ENCODE data around the gene GPC5. TPM values are rescaled to one million over a fixed set of nuclear protein-coding genes. Genes with fewer than 3 reads are reported as not detected.

The GPC5 gene
- total RNA-seq, 1 experiment from 2014 or later = 0.07 TPM

DNA sequence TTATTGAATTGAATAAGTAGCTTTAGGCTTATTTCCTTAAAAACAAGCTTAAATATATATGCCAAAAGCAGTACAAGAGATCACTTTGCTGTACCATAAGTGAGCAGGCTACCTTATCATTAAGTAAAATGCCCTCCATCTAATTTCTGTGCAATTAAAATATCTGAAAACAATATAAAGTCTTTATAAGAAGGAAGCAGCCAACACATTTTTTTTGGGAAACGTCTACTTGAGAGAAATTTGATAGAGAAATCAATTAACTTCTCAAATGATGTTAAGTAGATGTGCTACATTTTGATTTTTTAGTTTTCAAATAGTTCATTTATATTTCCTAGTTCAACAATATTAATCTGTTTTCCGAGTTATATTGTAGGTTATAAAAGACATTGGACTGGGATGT is 52.5 kb downstream of the GPC5 start:
- DNase-seq (ENCODE audit: extremely low read depth, low read depth) = no peak

DNA sequence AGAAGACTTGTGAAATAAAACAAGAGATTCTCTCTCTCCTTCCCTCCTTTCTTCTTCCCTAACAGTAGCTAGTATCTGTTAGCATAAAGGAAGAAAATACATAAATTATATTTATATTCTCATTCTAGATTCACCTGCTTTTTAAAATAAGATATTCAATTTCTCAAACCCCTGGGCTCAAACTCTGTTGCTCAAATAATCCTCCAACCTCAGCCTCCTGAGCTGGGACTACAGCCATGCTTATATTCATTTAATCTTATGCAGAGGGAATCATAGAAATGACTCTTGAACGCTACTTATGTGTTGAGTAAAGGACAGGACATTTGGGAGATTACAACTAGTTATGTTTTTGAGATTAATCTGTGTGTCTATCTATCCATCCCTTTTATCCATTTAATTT is 56.2 kb downstream of the GPC5 start:
- no peak for DNase-seq (ENCODE audit: extremely low read depth, low read depth)

DNA sequence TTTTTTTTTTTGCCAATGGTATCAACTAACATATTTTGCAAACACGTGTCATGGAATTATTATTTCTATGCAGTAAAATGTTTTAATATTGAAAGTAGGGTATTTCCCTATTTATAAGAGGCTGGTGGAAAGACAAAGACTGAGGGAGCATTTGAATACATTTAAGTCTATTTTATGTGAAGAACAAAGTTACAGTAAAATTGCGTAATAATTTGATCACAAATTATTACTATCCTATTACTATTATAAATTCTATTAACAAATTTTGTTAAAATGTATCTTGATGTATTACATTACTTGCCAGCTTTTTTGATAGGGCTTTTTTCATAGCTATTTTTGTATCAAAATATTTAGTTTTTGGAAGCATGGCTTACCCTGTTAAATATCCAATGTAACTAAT is 58.4 kb downstream of the GPC5 start:
- no peak for DNase-seq (ENCODE audit: extremely low read depth, low read depth)

- DNase-seq (ENCODE audit: extremely low read depth, low read depth) = no peak
Observed at GRCh38 chr13:91459485-91459884, 61.1 kb downstream of the GPC5 start.

DNA sequence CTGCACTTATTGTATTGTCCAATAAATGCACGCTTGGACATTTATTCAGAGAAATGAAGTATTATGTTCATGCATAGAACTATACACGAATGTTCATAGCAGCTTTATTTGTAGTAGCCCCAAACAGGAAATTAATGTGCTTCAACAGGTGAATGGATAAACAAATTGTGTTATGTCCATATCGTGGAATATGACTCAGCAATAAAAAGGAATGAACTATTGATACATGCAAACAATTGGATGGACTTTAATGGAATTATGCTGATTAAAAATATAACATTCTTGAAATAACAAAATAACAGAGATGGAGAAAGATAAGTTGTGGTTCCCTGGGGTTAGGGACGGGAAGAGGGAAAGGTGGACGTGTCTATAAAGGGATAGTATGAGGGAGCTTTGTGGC is 65.9 kb downstream of the GPC5 start:
- DNase-seq (ENCODE audit: extremely low read depth, low read depth) = no peak

GRCh38 chr13:91467236-91467635 is 68.8 kb downstream of the GPC5 start:
- no peak for DNase-seq (ENCODE audit: extremely low read depth, low read depth)

- DNase-seq (ENCODE audit: extremely low read depth, low read depth) = peak; percentile 2
Observed at GRCh38 chr13:91468301-91468700, 69.9 kb downstream of the GPC5 start.

DNA sequence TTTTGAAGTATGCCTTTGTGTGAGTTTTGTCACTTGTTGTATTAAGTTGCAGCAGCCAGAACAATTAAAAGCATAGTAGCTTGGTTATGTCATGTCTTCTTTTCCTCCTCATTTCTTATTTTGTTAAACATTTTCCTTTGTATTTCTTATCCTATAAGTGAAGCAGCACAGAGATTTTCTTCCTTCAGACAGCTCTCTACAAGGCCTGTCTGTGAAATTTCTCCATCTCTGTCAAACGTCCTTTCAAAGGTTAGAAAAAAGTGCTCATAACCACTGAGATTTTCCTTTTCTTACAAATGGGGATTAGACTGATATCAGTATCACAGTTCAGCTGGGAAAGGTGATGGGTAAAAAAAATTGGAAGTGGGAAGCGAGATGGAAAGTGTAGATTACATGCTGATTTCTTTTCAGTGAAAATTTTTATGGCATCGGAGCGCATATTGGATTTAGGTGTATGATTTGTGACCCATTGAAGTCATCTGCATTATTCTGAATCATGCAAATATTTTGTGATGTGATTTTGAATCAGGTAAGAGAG is 71.7 kb downstream of the GPC5 start:
- no peak for DNase-seq (ENCODE audit: extremely low read depth, low read depth)

DNA sequence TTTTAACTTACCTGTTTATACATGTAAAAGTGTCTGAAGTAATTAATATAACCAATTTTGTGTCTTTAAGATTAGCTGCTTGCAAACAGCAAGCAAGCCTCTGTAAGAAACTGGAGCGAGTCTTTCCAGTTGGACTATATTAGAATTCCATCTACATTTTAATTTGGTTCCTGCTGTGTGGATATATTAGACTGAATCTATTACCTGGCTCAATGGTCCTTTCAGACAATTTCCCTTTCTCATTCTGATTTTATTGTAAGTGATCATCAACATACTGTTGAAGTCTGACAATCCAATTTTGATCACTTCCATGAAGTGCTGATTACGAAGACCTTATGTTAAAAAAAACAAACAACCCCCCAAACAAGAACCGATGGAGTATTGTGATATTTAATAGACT is 72.3 kb downstream of the GPC5 start:
- DNase-seq (ENCODE audit: extremely low read depth, low read depth) = no peak

DNA sequence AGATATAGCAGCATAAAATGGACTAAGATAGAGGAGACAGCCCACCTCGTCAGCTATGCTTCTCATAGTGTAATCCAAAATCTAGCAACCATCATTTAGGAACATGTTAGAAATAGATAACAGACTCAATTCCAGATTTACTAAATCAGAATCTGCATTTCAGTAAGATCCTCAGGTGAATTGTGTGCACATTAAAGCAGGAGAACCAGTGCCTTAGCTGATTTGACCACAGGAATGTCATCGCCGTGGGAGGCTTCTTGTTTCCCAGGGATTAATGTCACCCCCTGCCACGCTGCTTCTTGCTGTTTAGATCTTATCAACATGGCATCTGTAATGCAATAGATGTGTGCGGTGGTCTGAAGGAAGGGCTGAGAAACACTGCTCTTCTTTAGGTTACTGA is 84.0 kb downstream of the GPC5 start:
- DNase-seq (ENCODE audit: extremely low read depth, low read depth) = no peak

DNA sequence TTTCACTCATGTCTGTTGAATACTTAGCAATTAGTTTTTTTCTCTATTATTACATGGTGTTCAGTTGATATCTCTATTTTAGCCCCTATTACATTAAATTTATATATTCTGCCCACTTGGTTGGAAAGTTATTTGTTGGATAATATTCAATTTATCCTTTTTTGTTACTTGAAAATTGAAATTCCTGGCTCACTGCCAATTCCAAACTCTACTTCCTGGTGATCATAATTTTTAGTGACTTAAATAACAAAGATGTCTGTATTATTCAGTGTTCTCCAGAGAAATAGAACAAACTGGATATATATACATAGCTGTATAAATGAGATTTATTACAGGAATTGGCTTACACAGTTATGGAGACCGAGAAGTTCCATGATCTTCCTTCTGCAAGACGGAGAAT is 93.6 kb downstream of the GPC5 start:
- DNase-seq (ENCODE audit: extremely low read depth, low read depth) = no peak

DNA sequence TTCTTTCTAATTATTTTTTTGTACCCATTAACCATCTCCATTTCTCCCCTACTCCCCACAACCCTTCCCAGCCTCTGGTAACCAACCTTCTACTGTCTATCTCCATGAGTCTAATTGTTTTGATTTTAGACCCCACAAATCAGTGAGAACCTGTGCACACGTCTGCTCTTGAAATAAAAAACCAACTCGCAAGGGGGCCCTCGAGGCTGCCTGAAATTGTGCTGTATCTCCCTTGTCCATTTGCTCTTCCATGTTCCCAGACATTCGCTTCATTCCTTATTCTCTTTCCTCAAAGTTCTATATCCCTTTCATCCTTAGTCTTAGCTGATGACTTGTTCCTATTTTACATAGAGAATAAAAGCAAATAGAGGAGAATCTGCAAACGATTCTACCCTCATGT is 95.0 kb downstream of the GPC5 start:
- DNase-seq (ENCODE audit: extremely low read depth, low read depth) = no peak

DNA sequence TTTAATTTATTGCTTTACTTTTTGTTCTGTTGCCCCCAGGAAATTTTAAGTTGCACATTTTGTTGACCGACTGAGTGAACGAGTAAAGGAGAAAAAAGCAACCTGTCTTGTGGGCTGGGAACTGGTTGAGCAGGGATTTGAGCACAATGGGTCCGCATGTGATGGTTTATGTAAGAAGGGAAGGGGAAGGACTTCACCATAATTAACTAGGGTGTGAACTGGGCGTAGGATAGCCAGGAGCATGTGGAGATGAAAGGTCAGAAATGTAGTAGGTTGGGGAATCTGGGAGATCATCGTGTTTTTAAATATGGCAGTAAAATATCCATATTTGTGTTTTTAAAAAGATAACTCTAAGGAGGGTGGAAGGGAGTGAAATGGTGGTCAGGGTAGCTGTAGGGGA is 99.9 kb downstream of the GPC5 start:
- DNase-seq (ENCODE audit: extremely low read depth, low read depth) = no peak

DNA sequence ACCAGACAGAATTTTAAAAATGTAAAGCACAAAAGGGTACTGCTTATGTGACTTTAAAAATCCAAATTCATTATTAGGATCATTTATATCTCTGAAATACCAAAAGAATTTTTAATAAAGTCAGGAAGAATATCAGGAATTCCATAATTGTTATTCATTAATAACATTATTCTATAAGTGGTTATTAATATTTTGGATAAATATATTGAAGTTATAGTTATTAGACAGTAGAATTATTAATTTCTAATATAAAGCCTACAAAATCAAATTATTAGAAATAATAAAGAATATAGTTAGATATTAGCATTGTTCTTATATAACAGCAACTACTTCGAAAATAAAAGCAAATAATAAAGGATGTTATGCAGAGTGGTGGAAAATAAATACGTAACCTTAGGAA is 105.8 kb downstream of the GPC5 start:
- no peak for DNase-seq (ENCODE audit: extremely low read depth, low read depth)

DNA sequence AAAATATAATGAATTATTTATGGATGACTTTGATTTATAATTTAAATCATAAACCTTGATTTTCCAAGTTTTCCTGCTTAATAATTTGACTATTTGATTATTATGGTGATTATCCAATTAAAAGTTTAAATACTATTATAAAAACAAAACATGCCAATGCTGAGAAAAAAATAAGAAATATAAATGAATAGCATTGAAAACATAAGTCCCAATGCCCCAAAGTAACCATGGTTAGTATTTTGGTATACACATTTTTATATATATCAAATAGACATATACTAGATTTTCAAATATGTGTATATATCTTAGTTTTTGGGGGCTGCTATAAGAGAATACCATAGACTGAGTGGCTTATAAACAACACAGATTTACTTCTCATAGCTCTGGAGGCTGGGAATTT is 108.3 kb downstream of the GPC5 start:
- DNase-seq (ENCODE audit: extremely low read depth, low read depth) = no peak

GRCh38 chr13:91510058-91510457 is 111.6 kb downstream of the GPC5 start:
- no peak for DNase-seq (ENCODE audit: extremely low read depth, low read depth)

- DNase-seq (ENCODE audit: extremely low read depth, low read depth) = no peak
Observed at GRCh38 chr13:91513790-91514189, 115.4 kb downstream of the GPC5 start.

DNA sequence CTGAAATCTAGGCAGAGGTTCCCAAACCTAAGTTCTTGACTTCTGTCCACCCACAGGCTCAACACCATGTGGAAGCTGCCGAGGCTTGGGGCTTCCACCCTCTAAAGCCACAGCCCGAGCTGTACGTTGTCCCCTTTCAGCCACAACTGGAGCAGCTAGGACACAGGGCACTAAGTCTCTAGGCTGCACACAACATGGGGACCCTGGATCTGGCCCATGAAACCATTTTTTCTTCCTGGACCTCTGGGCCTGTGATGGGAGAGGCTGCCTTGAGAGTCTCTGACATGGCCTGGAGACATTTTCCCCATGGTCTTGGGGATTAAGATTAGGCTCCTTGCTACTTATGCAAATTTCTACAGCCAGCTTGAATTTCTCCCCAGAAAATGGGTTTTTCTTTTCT is 118.4 kb downstream of the GPC5 start:
- DNase-seq (ENCODE audit: extremely low read depth, low read depth) = no peak

- DNase-seq (ENCODE audit: extremely low read depth, low read depth) = no peak
Observed at GRCh38 chr13:91520952-91521351, 122.5 kb downstream of the GPC5 start.

DNA sequence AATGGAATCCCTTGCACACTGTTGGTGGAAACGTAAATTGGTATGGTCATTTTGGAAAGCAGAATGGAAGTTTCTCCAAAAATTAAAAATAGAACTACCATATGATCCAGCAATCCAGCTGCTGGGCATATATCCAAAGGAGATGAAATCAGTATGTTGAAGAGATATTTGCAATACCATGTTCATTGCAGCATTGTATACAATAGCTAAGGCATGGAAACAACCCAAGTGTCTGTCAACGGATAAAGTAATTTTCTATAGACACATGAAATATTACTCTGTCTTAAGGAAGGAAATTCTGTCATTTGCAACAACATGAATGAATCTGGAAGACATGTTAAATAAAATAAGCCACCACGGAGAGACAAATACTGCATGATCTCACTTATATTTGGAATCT is 124.7 kb downstream of the GPC5 start:
- no peak for DNase-seq (ENCODE audit: extremely low read depth, low read depth)

DNA sequence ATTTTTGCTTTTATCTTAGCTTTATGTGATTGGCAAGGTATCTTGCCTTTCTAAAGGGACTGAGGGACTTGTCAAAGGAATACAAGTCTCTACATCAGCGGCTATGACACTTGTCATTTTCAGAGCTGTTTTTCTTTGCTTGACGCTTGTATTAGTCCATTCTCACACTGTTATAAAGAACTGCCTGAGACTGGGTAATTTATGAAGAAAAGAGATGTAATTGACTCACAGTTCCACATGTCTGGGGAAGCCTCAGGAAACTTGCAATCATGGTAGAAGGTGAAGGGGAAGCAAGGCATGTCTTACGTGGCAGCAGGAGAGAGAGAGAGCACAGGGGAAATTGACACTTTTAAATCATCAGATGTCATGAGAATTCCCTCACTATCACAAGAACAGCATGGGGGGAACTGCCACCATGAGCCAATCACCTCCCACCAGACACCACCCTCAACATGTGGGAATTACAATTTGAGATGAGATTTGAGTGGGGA is 128.2 kb downstream of the GPC5 start:
- no peak for DNase-seq (ENCODE audit: extremely low read depth, low read depth)

GRCh38 chr13:91529739-91530482 is 131.5 kb downstream of the GPC5 start:
- DNase-seq (ENCODE audit: extremely low read depth, low read depth) = no peak

DNA sequence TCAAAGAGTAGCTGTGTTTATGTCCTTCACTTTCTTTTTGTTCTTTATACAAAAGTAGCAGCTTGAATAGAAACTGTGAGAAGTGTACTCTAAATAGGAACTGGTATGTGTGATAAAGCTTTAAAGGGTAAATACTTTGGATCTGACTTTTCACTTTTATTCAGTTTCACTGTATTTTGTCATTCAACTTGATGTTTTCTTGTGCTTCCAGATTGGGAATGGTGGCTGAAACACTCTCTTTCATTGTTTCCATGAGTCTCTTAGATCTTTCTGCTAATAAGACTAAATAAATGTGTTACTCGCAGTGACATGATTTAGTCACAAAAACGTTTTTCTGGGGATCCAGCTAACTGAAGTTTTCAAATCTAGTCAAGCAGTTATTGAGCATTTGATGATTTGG is 133.2 kb downstream of the GPC5 start:
- DNase-seq (ENCODE audit: extremely low read depth, low read depth) = no peak
